Bone marrow (tissue), 2 donors: Measurements from ENCODE around the gene GAGE13.
"Not testable (repeated sequence)": the region's sequence is repeated elsewhere in the genome, so short reads cannot be mapped to it uniquely, and the experiment has no call there.

Experiments
- DNase-seq, 2 donors: peaks; one replicate each; lab custom pipeline; 2025; lab: John Stamatoyannopoulos, UW

Gene GAGE13

GRCh38 chrX:49331282-49331681 lies at the start of gene GAGE13:
Gene GAGE13, plus strand, starts transcription at chrX:49331582. Its CDS starts 1,156 bp downstream, at chrX:49332738.
- DNase-seq = not testable (repeated sequence)

GRCh38 chrX:49282647-49283011 lies 48.8 kb upstream of the GAGE13 start:
- DNase-seq = no peak

GRCh38 chrX:49284212-49284611 lies 47.2 kb upstream of the GAGE13 start:
- no peak for DNase-seq

- no peak for DNase-seq
These were observed 45.2 kb upstream of the GAGE13 start for GRCh38 chrX:49286136-49286535.

GRCh38 chrX:49286581-49286980 lies 44.8 kb upstream of the GAGE13 start:
- no peak for DNase-seq

- no peak for DNase-seq
These were observed 43.7 kb upstream of the GAGE13 start for GRCh38 chrX:49287665-49288064.

GRCh38 chrX:49290215-49290614 lies 41.2 kb upstream of the GAGE13 start:
- DNase-seq = no peak

- DNase-seq = peak; percentile 2 to 23
These were observed 39.6 kb upstream of the GAGE13 start for GRCh38 chrX:49291615-49292337.

GRCh38 chrX:49292400-49293362 lies 38.7 kb upstream of the GAGE13 start:
- DNase-seq = no peak

- not testable (repeated sequence) for DNase-seq
These were observed 32.1 kb upstream of the GAGE13 start for GRCh38 chrX:49299293-49299692.

GRCh38 chrX:49300703-49301102 lies 30.7 kb upstream of the GAGE13 start:
- DNase-seq = no peak

- DNase-seq = no peak
These were observed 28.0 kb upstream of the GAGE13 start, which contains the start of gene GAGE10 for GRCh38 chrX:49303346-49303745. Gene GAGE10, plus strand, starts transcription at chrX:49303646. Its CDS starts 1,214 bp downstream, at chrX:49304860.

- DNase-seq = not testable (repeated sequence)
These were observed 23.6 kb upstream of the GAGE13 start for GRCh38 chrX:49307775-49308174.

GRCh38 chrX:49308604-49309269 lies 22.6 kb upstream of the GAGE13 start:
- peak in 1 of 2 donors; percentile 7 for DNase-seq

- peak in 1 of 2 donors; percentile 17 for DNase-seq
These were observed 21.9 kb upstream of the GAGE13 start for GRCh38 chrX:49309401-49309981.

GRCh38 chrX:49310371-49310770 lies 21.0 kb upstream of the GAGE13 start:
- DNase-seq = no peak

GRCh38 chrX:49312176-49312575 lies 19.2 kb upstream of the GAGE13 start:
- DNase-seq = no peak

- no peak for DNase-seq
These were observed 15.3 kb upstream of the GAGE13 start for GRCh38 chrX:49316085-49316484.

- not testable (repeated sequence) for DNase-seq
These were observed 9.6 kb upstream of the GAGE13 start, which contains the start of gene GAGE12J for GRCh38 chrX:49321737-49322136. Gene GAGE12J, plus strand, starts transcription at chrX:49322037. Its CDS starts 1,157 bp downstream, at chrX:49323194.

GRCh38 chrX:49322266-49322665 lies 9.1 kb upstream of the GAGE13 start:
- DNase-seq = not testable (repeated sequence)

GRCh38 chrX:49323735-49324134 lies 7.6 kb upstream of the GAGE13 start:
- not testable (repeated sequence) for DNase-seq

GRCh38 chrX:49330421-49330820 lies 961 bp upstream of the GAGE13 start:
- not testable (repeated sequence) for DNase-seq
